GM03348 (cell line): ENCODE data around the gene PKD1.
A peak's percentile ranks its signal among the peaks of the same experiment; 100 is the strongest.

Experiments used
- DNase-seq: peaks from one replicate; pipeline ENCODE4 v3.0.0; 2012; ENCODE audit warnings: low spot score

The PKD1 gene

DNA sequence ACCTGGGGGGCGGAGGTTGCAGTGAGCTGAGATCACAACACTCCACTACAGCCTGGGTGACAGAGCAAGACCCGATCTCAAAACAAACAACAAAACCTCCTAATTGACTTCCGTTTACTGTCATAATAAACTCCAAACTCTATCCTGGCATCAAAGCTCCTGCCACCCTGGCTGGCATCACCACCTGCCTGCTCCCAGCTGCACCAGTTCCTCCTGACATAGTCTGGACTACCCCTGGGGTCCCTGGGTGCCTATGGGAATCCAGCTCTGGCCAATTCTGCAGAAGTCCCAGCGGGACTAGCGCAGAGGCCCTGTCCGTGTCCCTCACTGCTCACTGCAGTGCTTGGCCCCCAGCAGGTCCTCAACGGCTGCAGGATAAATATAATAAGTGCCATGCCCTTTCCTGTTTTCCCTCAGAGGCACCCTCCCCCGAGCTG is 88.8 kb downstream of the PKD1 start:
- no peak for DNase-seq

DNA sequence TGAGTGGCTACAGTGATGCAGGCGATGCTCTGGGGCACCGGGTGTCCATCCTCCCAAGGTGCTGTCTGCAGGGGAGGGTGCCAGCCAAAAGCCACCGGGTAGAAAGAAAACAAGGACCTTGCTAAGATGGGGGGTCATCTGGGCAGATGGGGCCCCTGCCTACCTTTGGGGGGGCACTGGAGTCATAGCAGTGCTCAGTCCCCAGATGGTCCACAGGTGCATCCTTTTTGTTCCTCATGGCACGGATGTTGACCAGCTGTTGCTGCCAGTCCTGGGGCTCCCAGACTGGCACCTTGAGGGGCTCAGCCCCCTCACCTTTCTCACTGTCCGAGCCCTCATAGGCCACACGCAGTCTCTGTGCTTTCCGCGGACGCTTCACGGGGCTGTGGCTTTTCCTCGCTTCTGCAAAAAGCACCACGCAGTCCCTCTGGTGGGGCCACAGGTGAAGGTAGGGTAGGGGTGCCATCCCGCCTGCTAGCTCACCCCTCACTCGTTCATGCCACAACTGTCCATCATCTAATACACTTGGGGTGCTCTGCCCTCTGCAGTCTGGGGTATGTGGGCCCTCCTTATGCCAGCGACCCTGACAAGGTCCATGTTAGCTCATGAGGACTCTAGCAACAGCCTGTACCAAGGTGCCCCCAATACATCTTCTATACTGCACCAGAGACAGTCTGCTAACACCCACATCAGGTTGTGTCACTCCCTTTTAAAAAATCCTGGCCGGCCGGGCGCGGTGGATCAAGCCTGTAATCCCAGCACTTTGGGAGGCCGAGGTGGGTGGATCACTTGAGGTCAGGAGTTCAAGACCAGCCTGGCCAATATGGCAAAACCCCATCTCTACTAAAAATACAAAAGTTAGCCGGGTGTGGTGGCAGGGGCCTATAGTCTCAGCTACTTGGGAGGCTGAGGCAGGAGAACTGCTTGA is 89.5 kb downstream of the PKD1 start:
- DNase-seq = no peak

DNA sequence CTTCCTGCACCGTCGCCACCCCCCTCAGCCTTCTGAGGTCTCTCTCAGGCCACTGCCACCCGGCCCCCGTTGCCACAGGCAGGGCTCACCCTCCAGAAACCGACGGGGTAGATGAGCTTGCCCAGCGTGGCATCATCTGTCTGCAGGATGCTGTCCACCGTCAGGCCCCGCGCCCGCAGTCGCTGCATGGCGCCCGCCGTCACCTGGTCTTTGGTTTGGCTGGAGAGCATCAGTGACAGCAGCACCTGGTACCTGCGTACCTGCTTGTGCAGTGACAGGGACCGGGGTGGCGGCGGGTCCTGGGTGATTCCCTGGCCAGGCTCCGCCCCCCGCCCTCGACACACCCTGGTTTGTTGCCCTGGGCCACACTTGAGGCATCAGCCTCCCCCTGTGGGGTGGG is 91.2 kb downstream of the PKD1 start:
- DNase-seq = no peak

DNA sequence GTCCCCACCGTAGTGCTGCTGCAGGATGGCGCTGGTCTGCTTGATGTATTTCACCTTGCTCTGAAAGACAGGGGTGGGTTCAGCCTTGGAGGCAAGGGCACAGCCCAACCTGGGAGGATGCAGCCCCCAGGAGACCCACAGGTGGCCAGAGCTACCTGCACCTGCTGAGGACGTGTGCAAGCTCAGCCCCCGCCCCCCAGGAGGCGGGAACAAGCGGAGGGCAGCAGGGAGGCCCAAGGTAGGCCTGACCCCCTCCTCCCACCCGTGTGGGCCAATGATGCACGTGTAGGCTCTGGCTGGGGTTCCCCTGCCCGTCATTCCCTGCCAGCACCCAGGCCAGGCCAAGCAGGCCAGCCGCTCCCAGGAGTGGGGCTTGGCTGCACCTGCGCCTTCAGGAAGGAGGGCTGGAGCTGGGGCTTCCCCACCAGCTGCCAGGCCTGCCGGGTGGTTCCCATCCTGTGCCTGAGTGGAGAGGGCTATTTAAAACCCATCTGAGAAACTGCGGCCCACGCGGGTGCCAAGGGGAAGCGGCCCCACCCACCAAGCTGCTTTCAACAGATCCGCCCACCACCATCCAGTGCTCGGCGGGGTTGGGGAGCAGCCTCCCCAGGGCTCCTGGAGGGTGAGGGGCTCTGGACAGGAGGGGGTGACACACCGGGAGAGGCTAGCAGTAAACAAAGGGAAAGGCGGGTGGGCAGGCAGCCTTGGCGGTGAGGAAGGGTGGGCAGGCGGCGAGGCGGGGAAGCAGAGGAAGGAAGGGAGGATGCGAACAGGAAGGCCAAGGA is 91.8 kb downstream of the PKD1 start:
- DNase-seq = no peak

DNA sequence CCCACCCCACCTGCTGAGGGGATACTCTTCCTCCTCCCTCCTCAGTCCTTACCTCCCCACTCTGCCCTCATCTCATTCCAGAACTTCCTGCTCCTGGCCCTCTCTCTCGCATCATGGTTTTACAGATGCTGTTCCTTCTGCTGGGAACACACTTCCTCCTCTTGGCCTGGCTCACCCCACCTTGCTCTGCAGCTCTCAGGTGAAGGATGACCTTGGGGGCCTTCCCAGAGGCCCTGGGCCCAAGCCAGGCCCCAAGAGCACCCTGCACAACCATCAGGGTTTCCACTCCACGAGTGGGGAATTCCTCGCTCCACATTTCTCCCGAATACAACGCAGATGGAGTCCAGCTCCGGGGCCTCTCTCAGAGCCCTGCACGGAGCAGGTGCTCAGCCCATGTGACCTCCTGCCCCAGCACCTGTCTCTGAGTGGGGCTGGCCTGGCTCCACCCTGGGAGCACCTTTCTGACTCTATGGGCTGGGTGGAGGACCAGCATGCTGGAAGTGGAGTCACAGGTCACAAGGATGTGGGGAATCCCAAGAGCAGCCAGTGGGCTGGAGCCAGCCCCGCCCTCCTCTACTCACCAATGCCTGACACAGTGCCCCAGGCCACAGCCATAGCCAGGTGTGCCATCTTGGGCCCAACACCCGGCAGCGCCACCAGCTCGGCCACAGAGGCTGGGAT is 92.6 kb downstream of the PKD1 start:
- no peak for DNase-seq

DNA sequence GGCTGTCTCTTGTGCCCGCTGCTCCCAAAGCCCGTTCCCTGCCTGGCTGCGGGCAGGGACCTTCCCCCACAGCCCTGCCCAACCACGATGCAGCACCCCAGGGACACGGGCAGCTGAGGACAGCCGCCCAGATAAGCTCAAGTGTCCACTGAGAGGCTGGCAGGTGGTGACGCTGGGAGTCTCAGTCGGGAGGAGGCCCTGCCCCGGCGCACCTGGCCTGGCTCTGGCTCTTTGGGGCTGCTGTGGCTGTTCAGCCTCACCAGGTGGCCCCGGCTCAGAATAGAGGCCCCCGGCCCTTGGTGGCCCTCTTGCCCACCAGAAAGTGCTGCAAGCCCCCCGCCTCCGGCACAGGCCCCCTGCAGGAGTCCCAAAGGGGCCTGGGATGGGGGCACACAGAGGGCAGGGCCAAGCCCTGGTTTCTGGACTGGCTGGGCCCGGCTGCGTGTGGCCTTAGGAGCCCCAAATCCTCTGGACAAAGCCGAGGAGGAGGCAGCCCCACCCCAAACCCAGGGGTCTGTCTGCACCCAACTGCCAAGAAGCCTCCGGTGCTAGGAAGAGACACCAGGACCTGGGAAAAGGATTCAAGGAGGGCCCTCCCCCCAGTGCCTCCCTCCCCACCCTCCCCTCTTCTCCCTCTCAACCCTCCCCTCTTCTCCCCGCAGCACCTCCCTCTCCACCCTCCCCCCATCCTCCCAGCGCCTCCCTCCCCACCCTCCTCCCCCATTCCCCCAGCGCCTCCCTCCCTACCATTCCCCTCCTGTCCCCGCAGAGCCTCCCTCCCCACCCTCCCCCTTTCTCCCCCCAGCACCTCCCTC is 93.3 kb downstream of the PKD1 start:
- no peak for DNase-seq

DNA sequence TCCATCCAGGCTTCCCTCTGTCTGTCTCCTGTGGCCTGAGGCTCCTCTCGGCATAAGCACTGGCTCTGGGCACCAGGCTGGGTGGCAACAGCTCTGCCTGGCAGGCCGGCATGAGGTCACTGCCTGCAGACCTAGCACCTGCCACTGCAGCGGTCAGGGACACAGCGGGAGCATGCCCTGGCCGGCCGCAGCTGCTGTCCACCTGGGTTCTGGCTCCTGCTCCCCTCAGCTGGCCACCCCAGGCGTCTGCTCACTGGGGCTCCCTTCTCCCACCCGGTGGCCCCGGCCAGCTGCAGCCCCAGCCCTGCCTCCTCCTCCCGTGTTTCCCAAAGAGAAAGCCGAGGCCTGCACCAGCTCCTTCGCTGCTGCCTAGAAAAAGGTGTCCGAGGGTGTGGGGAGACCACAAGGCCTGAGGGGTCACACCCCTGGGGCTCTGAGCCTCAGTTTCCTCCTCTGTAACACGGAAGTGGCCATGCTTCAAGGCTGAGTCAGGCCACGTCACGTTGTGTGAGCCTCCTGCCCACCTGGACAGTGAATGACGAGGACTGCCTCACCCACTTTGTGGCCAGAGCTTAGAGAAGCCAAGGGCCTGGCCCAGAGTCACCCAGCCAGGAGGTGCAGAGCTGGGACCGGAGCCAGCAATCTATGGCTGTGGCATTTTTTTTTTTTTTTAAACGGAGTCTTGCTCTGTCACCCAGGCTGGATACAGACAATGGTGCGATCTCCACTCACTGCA is 94.7 kb downstream of the PKD1 start:
- no peak for DNase-seq

DNA sequence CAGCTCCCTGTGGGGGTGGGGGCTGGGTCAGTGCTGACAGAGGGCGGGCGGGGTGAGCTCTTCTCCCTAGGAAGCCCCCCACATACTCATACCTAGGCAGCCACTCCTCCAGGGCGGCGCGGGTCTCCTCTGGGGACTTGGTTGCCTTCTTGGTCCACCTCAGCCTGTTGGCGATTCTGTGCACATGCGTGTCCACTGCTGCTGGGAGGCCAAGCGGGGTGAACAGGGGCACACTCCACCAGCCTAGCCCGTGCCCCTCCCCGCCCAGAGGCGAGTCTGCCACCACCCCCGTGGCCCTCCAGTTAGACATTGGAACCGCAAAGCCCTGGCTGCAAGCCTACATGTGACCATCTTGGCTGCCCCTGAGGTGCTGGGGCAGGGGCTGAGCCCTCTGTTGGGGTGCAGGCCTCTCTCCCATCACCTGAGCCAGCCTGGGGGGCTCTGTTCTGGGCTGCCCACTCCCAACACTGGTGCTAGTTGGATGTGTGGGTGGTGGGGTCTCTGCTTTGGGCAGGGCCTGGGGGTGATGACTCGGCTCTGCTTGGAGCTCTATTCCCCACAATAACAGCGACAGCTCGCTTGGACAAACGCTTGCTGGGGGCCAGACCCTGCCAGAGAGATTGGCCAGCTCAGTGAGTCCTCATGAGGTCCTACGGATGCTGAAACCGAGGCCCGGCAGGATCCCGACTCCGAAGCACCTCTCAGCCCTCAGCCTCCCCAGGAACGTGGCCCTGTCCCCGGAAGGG is 95.5 kb downstream of the PKD1 start:
- no peak for DNase-seq

DNA sequence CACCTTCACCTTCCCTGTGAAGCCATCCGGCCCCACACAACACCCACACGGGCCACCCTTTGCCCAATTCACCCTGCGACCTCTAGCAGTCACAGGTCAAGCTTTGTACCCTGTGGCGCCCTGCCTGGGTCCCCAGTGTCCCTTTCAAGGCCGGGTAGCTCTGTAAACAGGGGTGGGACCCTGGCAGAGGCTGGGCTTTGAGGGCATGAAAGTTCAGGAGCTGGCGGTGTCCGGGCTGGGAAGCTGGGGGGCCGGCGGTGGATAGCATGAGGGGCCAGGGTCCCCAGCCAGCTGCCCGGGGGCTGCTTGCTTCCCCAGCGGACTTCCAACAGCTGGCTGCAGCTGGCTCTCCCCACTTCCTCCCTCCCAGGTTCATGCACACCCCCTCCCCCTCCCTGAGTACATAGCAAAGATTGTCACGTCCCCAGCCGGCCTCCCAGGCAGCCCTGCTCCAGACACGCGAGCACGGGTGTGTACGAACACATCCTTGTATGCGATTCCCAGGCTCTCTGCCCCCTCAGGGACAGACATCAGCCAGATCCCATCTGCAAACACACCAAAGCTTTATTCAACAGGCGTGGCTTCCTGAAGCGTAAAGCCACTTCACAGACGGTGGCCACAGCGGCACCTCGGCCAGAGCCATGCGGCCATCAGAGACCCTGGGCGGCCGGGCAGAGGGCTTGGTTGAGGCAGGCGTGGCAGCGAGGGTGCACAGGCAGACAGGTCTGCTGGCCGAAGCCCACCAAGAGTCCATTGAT is 96.2 kb downstream of the PKD1 start:
- DNase-seq = peak; percentile 77
